Hematopoietic multipotent progenitor cell treated with erythropoietin and hydrocortisone succinate and interleukin-3 and kit ligand, for 8 days (in vitro differentiated cells): ENCODE measurements around the gene ACIN1.

Experiments
- DNase-seq: peaks from one replicate; pipeline ENCODE4 v3.0.0-alpha.2; 2015

The ACIN1 gene

DNA sequence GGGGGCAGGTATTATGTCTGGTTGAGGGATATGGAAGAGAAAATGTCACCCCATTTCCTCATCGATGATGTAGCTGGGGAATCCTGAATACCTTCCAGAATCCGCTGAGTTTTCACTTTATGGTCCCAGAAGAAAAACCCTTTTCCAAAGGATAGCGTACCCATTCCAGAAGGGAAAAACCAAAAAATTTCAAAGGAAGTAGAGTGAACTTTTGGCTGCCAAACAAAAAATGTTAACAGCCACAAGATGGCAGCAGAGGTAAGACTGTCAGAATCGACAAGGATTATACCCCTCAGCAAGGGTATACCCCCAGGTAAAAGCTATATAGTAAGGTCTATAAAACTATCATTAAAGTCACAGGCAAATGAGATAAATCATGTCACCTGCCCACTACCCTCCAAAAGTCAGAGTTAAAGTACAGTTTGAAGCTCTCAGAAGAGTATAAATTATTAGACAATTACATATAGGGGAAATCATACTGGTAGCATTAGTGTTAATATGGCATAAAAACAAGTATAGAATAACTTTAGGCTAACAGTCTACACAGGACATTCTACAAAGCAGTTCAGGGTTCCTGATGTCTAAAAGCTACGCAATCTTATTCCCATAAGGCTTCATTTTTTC is 18.0 kb downstream of the ACIN1 start:
- DNase-seq = peak; percentile 56

GRCh38 chr14:23074906-23075305 is 20.0 kb downstream of the ACIN1 start:
- no peak for DNase-seq

DNA sequence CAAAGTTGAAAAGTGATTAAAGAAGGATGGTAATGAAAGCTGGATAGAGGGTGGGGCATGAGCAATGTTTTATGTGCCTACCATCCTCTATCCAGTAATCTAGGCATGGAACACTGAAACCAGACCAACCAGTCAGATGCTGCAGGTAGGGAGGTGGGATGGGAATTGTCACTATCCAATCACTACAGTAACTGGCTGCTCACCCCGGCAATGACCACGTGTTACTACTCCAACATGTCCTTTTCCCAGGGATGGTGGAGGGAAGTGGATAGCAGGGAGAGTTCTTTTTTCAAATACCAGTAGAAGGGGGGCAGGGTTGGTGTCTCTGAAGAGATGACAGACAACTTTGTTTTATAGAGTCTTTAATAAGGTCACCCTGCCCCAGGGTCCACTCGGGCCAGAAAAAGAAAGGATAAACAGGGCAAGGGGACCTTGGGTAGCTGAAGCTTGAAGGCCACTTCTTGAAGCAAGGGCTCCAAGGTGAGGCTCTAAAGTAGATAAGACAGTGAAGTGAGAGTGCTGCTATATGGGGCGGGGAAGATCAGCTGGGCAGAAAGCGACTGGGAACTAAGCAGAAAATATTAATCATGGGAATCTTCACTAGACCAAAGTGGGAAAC is 22.9 kb downstream of the ACIN1 start:
- no peak for DNase-seq

GRCh38 chr14:23071244-23071920 is 23.6 kb downstream of the ACIN1 start:
- peak; percentile 92 for DNase-seq

DNA sequence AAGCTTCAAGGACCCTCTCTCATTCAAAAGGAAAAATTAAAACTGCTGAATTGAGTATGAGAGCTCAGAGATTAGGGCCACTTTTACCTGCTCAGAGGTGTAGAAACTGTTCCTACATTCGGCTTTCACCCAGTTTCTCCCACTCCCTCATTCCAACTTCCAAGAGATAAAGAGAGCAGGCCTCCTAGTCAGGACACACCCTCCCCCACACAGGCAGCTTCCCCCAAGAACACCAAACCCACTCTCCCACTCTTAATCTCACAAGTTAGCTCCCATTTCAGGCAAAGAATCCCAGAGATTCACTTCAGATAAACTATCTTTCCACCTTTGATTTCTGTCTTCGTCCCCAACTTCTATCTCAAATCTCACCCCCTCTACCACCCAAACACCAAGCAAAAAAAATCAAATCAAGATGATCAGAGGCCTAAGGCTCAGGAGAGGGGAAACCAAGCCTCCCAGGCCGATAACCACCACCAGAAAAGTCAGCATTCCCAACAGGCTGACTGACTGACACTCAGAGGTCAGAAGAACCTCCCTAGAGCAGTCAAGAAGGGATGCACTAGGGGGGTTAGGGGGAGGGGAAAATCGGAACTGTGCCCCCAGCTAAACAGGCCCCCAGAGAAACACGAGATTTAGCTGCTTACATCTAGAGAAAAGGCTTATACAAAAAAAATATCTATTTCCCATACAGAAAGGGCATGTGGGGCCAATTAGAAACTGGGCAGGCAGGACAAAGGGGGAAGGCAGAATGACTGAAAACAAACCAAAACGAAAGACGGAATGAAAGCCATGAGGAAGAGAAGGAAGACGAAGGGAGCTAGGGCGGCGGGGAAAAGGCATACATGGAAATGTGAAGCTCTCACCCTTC is 24.4 kb downstream of the ACIN1 start:
- DNase-seq = no peak

DNA sequence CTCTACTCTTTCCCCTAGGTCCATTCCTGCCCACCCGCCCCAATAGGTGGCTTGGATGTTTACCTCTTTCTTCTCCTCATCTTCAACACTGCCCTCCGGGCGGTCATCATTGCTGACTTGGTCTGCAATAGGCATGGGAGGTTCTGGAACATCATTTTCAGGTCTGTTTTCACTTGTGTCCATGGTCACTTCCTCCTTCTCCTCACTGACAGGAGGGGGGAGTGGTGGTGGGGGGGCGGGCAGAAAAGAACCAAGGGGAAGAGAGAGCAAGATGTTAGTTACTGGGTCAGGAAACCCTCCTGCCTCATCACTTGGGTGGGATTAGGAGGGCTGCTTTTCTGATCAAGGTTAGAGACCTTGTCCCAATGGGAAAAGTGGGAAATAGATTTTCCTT is 25.5 kb downstream of the ACIN1 start:
- DNase-seq = no peak

- peak; percentile 91 for DNase-seq
Observed at GRCh38 chr14:23068789-23069412, 26.0 kb downstream of the ACIN1 start.

DNA sequence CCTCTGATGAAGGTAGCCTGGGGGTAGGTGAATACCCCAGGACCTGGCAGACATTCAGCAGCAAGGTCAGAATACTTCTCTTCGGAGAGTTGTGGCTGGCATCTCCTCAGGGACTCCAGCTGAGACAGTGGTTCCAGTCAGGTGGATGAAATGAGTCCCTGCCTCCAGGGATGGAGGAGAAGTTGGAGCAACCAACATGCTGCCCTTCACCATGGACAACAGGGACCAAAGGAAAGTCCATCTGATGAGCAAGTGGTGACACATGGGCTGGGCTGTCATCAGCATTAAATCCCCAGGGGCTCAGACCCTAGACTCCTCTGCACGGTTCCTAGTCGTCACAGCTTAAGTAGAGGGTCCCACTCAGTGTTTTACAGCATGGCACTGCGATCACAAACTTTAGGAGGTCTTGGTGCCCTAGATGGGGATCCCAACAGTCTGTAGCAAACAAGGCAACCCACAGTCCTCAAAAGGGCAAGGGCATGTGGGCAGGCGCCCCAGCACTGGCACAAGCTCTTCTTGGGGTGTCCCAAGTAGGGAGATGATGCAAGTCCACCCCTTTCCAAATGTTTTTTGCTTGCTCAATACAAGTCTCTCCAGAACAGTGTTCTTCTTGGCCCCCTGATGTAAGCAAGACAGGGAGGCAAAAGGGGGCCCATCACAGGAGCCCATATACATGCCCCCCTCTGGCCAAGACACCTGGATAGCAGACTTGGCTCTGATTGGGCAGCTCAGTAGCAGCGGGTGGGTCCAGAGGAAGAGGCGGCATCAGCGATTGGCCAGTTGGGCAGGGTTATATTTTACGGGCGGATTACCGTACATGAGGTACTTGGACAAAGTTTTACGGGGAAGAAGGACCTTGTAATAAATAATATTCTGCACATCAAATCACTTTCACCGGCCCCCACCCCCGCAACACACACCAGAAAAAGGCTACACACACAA is 26.8 kb downstream of the ACIN1 start:
- no peak for DNase-seq

DNA sequence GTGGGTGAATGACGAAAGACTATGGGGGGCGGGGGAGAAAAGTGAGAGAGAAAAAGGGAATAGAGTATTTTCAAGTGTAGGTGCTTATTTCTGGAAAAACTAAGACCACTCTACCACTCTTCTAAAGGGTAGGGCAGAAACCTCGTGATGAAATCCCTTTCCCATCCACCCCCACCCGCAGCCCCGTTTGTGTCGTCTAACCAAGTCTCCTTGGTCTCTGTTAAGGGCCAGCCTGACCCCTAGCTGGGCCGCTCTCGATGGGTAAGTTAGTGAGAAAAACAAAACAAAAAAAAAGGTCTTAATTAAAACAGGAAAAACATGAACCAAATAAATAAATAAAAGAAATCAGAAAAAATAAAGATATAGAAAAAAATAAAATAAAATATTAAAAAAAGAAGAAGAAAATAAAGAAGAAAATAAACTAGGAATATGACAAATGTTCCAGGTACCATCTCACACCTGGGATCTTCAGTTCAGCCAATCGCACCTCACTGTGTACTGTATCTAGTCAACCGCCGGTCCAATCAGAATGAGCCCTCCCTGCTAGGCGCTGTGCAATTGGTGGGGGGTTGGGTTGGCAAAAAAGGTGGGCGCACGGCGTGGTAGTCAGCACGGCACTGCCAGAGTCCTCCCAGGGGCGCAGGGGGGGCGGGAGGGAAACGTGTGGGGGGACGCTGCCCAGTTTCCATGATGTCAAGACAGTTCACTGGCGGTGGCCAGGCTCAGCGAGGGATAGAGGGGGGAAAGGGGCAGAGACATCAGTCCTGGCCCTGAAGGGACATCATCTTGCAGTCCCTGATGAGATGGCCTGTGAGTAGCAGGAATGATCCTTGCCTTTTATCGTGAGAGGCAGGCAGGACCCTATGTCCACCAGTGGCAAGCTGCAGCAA is 27.8 kb downstream of the ACIN1 start:
- DNase-seq = no peak

GRCh38 chr14:23066368-23066767 is 28.6 kb downstream of the ACIN1 start:
- no peak for DNase-seq

- DNase-seq = no peak
Observed at GRCh38 chr14:23063601-23064000, 31.3 kb downstream of the ACIN1 start.

GRCh38 chr14:23062002-23062401 is 32.9 kb downstream of the ACIN1 start:
- no peak for DNase-seq

DNA sequence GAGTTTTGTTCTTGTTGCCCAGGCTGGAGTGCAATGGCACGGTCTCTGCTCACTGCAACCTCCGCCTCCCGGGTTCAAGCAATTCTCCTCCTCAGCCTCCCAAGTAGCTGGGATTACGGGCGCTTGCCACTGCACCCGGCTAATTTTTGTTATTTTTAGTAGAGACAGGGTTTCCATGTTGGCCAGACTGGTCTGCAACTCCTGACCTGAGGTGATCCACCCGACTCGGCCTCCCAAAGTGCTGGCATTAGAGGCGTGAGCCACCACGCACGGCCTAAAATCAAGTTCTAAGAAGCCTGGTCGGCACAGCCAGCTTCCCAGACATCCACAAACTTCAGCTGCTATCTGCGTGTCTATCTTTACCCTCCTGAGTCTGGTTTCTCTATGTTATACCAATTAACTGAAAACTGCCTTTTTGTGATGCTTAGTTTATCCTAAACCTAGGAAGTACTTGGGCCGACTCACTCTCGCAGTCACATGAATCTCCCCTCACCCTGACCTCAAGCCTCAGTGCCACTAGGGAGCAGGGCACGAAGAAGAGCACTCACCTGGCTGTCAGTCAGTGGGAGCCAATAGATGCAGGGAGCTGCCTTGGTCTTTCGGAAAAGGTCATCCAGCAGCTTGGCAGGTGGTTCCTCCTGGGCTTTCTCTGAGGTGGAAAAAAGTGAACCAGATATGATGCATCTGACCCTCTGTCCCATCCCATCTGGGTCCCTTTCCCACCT is 34.2 kb downstream of the ACIN1 start:
- no peak for DNase-seq

- no peak for DNase-seq
Observed at GRCh38 chr14:23058654-23059504, 36.1 kb downstream of the ACIN1 start.

- peak; percentile 87 for DNase-seq
Observed at GRCh38 chr14:23057757-23058653, 36.9 kb downstream of the ACIN1 start.

DNA sequence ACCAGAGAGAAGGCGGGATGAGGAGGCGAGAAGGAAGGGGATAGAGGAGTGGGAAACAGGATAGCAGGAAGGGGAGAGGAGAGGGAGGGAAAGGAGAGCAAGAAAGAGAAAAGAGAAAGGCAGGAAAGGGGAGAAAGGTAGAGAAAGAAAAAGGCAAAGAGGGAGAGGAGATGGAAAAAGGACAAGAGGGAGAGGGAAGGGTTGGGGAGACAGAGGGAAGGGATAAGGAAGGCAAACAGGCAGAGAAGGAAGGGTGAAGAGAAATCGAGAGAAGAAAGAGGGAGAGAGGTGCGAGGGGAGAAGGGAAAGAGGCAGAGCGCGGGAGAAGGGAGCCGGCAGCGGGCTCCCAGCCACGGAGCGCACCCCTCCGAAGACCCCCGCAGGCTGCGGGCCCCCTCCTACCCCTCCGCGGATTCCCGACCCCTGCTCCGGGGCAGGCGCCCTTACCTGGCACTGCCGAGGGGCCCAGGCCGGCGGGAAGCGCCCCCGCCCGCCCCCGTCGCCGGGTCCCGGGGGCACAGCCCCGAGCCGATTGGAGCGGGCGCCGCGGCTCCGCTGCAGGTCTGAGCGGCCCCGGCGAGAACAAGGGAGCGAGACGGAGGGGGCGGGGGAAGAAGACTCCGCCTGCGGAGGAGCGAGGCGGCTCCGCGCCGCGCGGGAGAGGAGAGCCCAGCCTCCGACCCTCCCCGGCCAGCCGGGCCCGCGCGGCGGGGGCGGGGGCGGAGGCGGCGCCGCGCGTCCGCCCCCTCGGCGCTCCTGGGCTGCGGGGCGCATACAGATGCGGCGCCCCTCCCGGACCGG is 37.8 kb downstream of the ACIN1 start, which contains the start of gene CDH24:
CDH24 (minus strand) TSS at position 565 of the 801 bp plus-strand sequence. CDS start 1,787 bp downstream, outside the sequence.
- peak; percentile 71 for DNase-seq
